Measurements from ENCODE around the gene AGAP1.

The AGAP1 gene

DNA sequence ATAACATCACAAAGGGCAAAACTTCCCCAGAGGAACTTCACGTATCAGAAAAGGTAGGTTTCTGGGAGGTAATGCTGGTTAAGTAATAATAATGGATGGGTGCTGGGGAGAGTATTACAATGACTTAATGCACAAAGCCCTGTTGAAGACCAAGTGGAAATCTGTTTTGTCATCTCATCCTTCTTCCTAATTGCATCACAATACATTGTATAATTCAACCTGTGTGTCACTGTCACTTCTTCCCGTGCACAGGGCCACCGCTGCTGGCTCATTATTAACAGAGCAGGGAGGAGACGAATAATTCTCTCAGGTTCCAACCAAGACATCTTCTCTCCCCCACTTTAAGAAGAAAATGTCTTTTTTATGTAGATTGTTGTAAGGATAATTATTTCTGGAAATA, 290.9 kb downstream of the AGAP1 start:
- no peak for DNase-seq

DNA sequence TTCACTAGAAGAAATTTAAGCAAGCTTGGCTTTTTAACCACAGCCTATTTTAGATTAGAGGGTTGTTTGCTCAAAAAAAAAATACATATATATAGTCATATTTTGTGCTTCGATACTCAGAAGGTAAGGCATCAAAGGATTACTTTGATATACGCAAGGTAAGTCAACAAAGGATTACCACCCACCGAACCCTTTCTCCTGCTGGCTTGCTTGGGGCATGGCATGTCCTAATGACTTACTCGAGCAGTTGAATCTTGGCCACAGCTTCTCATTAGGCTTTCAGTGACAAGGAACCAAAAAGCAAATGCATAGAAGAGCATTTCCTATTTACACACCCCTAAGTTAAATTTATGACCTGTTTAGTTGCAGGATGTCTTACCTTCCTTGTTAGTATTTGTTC, 295.7 kb downstream of the AGAP1 start:
- no peak for DNase-seq

DNA sequence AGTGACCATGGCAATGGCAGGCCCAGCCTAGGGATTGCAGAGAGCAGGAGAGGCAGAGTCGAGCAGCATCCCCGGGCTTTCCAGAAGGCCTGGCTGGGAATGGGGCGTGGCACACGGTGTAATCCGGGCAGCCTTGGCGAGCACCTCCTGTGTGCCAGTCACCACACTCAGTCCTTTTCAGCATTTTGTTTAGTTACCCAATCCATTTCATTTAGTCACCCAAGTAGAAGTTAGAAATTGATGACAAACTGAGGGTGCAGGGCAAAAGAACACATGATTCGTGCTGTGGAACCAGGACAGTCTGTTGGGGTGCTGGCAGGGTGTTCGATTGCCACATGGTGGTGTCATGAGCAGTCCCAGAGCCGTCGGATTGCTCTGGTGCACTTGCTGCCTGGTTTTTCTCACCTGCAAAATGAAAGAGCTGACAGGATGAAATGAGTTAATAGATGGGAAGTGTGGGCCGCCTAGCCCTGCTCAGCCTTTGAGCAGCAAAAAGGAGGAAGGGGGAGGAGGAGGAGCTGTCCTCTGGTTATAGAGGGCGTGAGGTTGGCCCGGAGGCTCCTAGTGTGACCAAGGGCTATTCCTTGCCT, 299.4 kb downstream of the AGAP1 start:
- DNase-seq = no peak

DNA sequence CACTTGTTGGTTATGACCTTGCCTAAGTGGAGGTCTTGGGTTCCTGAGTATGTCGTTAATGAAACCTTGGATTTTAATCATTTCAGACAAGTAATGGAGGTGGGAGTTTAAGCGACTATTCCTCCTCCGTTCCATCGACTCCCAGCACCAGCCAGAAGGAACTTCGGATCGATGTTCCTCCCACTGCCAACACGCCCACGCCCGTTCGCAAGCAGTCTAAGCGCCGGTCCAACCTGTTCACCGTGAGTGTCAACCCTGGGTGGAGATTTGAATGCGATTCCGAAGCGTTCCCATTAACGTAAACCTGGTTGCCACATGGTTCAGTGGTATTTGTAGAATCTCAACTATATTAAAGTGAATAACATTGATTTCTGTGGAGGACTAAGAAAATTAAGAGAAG, 305.4 kb downstream of the AGAP1 start:
- DNase-seq = no peak

DNA sequence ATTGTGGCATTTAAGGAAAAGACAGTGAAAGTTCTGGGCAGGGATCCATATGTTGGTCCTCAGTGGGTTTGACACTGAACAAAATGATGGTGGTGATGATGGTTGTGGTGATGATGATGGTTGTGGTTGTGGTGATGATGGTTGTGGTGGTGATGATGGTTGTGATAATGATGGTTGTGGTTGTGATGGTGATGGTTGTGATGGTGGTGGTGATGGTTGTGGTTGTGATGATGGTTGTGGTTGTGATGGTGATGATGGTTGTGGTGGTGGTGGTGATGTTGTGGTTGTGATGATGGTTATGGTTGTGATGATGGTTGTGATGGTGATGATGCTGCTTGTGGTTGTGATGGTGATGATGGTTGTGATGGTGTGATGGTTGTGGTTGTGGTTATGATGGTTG, 308.7 kb downstream of the AGAP1 start:
- DNase-seq = no peak

DNA sequence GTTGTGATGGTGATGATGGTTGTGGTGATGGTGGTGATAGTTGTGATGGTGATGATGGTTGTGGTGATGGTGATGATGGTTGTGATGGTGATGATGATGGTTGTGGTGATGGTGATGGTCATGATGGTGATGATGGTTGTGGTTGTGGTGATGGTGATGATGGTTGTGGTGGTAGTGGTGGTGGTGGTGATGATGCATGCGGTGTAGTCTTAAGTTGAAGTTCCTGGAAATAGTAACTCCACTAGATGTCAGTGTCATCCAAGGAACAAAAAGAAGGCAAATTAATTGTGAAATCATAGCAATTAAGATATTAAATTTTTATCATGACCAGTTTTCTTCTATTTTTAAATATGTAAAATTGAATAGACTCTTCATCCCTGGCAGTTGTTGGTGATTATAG, 309.2 kb downstream of the AGAP1 start:
- no peak for DNase-seq

DNA sequence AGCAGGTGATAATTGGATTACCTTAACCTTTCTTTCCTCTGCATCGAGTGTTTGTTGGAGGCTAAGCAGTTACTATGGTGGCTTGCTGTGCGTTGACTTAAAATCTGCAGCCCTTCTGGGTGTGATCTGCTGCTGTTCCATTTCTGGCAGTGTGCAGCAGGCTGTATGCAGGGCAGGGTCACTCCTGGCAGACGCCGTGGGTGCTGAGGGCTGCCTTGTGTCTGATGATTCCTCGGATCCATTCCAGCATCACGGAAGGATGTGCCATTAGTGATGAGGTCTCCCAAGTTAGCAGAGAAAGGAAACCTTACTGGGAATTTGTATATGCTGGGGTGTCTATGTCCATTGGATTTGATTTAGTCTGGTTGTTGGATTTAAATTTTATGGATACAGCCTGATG, 310.8 kb downstream of the AGAP1 start:
- no peak for DNase-seq

DNA sequence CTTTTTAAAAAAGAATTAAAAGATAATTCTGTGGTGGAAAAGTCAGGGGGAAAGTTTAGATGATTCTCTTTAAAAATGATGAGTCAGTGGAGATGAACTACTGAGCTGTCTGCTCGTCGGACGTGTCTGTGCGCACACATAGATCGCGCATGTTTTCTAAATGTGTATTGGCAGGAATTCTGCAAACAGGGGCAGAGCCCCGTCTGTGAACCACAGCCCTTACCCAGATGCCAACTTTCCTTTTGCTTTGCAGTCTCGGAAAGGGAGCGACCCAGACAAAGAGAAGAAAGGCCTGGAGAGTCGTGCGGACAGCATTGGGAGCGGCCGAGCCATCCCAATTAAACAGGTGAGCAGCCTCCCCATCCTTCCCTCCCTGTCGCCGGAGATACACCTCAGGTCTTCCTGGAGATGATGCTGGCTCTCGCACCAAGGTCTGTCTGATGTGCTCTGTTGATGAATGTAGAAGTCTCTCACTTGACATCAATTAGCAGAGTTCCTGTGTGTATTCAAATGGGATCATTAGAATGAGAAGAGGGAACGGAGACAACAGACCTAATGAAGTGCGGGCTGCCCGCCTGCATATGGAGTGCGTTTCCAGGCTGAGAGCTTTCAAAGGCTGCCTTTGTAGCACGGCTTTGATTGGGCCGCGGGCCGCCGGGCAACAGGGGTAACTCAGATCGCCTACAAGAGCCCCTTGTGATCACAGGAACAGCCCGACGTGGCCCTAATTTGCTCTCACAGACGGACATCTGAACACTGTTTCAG, 313.3 kb downstream of the AGAP1 start:
- DNase-seq = no peak

DNA sequence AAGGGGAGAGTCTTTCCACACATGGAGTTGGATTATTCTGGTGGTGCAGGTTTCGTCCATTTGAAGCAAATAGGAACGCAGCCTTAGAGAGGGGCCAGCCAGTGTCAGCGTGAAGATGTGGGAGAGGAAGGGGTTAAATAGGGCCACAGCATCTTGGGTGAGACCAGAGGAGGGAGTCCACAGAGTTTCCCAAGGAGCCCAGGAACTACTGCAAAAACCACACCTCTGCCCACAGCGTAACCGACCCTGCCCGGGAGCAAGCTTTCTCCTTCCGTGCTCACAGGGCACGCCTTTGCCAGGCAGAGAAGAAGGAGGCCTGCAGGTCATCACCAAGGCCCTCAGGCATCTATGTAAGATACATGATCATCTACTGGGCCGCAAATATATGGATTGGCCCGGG, 314.5 kb downstream of the AGAP1 start:
- DNase-seq = no peak

DNA sequence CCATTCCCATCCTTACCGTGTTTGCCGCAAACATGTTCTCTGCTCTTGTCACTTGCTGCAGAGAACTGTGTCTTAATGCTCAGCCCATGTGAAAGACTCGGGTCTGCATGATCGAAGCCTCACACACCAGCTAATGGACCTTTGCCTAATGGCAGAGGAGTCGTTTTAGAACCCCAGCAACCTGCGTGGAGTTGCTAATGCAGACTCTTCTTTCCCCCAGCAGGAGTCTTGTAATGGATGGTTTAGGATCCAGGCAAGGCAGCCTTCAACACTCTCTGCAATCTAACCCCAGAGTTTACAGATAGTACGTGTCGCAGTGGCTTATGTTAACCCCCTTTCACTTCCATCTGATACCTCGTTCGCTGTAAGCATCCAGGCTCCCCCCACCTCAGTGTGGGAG, 316.4 kb downstream of the AGAP1 start:
- DNase-seq = no peak

DNA sequence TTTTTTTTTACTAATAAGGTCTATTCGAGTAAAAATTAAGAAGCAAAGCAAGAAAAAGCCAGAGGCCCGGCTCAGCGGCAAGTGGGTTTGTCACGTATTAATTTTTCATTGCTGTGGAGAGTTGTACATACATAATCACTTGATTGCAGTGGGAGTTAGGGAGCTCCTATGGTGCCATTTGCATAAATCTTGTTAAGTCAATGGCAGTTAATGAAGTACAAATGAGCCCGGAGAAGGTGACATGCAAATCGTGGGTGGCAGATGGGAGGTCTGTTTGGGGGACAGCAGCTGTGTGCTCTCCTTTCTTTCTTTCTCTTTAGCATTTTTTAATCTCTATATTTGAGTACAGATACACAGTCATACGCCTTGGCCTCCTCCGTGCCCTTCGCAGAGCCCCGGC, 317.0 kb downstream of the AGAP1 start:
- DNase-seq = no peak

DNA sequence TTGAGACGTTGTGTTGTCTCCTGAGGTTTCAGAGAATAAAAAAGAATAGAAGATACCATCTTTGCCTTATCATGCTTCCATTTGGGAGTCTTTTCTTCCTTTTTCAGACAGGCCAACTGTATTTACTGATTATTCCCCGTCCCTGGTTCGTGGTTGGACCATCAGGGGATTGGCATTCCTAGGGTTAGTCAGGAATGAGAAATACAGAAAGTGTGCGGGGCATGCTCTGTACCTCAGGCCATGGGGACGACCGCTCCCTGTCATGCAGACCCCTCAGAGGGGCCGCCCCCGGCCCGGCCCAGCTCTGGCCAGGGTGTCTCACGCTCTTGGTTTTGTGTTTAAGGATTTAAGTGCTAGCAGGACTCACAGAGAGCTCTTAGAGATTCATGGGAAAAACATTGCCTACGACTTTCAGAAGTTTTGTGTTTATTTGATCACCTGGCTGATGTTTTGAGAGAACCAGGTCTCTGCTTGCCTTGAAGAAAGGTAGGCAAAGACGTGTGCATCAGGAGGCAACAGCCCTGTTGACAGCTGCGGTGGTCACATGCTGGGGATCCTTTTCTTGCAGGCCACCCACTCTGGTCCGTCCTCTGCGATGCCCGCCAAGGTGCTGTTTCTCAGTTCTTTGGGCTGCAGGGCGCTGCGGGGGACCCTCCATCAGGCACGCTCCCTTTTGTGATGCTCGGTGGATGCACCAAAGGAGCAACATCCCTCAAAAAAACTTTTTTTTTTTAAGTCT, 317.8 kb downstream of the AGAP1 start:
- no peak for DNase-seq

DNA sequence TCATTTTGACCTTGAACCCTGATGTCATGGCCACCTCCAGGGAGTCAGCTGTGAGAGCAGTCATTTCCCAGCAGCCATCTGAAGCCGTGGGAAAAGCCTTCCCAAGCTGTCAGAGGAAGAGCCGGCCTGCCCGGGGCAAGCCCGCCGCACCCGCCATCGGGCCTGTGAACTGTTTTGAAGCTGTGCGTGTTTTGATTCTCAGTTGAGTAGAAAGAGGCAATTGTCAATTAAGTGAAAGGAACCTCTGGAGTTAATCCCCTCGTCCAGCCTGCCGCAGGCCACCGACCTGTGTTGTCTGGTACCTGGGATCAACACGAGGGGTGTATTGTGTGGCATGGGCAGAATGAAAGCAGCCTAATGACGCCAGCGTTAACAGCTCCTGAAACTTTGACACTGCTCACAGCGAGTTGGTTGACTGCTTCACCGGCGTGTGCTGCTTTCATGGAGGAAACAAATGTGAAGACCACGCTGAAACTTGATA, 318.4 kb downstream of the AGAP1 start:
- DNase-seq = no peak

DNA sequence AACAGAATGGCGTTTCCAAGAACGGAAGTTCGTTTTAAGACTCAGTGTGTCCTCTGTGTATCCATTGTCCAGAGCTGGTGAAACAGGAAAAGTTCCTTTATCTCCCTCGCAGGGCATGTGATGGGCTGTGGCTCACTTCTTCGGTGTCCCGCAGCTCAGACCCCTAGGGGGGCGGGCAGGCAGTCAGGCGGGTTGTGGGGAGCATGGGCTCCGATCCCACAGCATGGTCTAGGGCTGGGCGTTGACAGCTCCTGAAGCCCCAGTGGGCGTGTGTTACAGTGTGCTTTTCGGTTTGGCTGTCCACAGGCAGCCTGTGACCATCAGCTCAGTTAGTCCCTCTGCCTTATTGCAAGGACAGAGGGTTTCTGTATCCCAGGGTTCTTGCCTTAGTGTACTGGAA, 319.6 kb downstream of the AGAP1 start:
- no peak for DNase-seq

DNA sequence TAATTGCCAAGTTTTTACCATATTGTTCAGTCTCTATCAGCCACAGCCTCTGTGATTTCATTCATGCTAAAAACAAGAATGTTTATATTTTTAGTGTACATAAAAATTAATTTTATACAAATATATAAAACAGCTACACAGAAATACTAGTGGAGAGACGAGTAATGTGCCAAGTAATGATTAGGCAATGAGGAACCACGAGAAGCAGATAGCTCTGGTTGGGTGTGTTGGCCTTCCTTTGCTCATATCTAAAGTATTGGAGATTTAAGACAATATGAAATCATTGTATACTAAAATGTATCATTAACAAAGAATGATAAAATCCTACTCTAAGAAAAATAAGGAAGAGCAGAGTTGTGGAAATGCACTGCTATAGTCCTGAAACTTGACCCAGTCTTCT, 326.7 kb downstream of the AGAP1 start:
- DNase-seq = no peak

DNA sequence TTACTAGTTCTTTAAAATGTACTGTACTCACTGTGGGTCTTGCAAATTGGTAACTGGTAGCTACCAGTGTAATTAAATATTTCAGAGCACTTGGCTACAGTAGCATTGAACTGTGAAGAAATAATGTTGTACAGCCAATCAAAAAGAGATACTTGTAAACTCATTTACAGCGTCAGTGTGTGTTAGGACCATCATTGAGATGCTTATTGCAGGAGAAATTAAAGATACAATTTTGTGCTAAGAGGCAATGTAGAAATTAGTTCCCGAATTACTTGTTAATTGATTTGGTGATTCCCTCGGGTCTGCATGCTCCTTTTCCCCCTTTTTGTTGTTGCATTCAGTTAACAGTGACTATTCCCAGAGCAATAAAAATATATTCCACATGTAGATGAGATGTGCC, 330.5 kb downstream of the AGAP1 start:
- no peak for DNase-seq

DNA sequence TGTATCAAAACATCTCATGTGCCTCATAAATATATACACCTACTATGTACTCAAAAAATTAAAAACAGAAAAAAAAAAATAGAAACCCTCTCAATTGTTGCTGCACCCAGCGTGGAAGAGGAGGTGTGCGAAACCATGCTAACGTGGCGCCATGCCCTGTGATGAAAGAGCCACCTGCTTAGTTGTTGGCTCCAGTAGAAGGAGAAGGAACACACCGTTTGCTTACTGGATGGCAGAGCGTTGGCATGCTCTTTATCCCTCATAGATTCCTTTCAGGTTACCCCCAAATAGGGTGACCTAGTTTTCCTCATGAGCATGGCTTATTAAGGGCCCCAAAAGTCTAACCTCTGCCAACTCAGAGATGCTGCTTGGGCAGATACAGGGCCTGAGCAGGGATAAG, 332.1 kb downstream of the AGAP1 start:
- DNase-seq = no peak

DNA sequence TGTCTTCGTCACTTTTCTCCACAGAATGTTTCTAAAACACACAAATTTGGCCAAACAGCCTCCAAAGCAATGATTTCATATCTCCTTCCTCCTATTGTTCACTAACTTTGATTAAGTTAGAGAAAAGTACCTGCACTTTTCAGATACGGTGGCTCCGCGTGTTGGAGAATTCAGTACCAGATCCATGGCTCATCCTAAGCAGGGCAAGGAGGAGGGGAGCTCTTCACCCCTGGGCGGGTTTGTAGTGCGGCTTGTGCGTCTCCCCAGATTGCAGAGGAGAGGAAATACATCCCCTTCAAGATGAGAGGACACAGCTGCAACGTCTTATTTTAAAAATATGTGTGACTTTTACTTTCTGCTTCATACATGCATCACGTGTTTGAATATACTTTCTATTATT, 333.0 kb downstream of the AGAP1 start:
- no peak for DNase-seq

DNA sequence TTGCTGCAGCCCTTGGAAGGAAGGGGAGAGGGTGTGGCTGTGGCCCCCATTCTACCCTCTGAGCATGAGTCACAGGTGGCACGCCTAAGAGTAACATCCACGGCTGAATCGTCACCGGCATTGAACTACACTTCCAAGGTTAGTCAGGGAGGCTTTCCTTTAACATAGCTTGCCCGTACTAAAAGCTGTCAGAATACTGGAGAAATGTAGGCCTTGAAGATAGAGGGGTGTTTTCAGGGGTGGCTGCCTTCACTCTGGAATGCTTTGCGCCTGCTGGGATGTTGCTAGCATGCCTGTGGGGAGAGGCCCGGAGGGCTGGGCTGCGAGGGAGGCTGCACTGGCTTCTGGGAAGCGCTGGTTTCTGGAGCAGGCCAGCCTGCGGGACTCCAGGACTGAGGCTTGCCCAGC, 333.7 kb downstream of the AGAP1 start:
- no peak for DNase-seq

DNA sequence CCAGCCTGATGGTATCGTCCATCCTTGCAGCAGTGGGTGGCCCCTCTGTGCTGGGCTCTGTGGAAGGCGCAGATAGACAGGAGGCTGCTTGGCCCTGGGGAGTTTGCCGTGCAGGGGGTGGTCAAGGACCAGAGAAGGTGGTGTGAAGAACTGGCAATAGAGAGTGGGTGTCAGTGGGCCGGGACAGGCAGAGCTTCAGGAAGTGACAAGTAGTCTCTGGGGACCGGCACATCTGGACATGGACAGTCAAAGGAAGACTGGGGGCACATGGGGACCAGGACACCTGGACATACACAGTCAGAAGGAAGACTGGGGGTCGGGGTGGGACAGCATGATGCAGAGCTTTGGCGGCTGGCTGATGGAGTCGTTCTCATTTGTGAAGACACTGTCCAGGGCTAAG, 335.9 kb downstream of the AGAP1 start:
- no peak for DNase-seq

DNA sequence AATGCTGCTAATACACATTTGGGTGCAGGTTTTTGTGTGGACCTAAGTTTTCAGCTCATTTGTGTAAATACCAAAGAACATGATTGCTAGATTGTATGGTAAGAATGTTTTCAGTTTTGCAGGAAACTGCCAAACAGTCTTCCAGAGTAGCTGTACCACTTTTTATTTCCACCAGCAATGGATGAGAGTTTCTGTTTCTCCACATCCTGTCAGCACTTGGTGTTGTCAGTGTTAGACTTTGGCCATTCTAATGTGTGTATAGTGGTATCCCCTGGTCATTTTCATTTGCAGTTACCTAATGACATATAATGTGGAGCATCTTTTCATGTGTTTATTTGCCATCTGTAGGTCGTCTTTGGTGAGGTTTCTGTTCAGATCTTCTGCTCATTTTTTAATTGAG, 337.9 kb downstream of the AGAP1 start:
- no peak for DNase-seq

DNA sequence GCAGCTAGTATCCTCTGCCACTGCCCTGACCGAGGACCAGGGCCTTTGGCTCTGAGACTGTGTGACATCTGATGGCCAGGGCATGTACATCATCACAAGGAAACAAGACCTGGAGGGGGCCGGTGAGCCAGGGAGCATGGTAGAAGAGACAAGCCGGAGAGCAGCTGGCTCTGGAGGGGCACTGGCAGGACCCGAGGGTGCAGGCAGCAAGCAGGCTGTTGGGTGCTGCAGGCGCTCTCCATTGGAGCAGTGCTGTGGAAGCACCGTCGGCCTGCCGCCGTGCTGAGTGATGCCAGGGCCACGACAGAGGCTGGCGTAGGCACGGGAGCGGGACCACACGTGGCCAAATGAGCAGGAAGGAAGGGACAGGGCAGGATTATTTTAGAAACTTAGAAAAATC, 339.1 kb downstream of the AGAP1 start:
- no peak for DNase-seq

DNA sequence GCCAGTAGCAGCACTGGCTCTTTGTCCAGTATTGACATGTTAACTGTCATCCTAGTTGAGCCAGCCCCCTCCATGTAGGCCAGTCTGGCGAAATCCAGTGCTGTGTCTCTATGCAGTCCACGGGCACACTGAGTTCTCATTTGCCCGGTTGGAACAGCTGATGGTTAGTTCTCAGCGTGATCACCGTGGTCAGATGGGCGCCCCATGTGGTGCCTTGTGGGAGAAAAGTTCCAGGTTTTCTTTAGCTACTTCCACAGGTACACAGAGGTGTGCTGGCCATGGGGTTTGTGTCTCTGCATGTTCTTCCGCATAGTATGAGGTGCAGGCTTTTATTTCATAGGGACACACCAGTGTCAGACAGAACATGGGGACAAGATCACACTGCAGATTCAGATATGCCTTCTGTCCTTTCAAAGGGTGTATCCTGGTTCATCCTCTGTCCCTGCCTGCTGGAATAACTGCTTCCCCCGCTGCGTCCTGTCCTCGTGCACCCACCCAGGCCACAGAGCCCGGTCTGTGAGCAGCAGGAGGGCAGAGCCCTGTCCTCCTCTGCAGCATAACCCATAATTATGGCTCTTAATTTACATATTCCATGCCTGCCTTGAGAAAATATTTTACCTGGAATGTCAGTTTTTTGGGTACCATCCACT, 340.3 kb downstream of the AGAP1 start:
- DNase-seq = no peak

DNA sequence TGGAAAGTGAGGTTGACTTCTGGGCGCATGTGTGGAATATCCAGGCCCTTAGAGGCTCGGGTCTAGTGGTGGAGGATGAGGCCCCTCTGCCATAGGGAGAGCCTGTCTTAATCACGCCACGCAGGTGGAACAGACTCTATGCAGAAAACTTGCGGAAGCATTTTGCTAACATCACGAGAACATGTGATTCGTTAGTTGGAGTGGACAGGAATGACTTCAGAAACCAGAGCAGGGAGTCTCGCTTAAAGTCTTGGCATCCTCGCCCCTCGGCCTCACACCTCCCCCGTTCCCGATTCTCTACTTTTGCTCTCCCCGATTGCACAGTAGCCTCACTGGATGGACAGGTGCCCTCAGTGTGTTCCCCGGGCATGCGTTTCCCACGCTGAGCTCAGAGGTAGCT, 340.9 kb downstream of the AGAP1 start:
- no peak for DNase-seq

Measured in kidney glomerular epithelial cell (primary cell).